Muscle layer of colon (tissue), 2 donors: ENCODE measurements around the gene KRTAP9-9.
"Not testable (repeated sequence)": the region's sequence is repeated elsewhere in the genome, so short reads cannot be mapped to it uniquely, and the experiment has no call there.

Experiments
- H3K27ac ChIP-seq: one replicate; pipeline ENCODE4 v1.7.0; 2013; ENCODE audit warnings: low read depth, mild to moderate bottlenecking, low read length, moderate library complexity
- H3K27me3 ChIP-seq, 2 donors: one replicate each; pipeline ENCODE4 v1.7.0; 2013; ENCODE audit warnings: low read length in 2 of 2, mild to moderate bottlenecking in 2 of 2; ENCODE audit not compliant: insufficient read depth in 2 of 2, control insufficient read depth in 1 of 2
- H3K36me3 ChIP-seq: one replicate; pipeline ENCODE4 v1.7.0; 2013; ENCODE audit warnings: mild to moderate bottlenecking, low read length; ENCODE audit not compliant: insufficient read depth
- H3K4me1 ChIP-seq: one replicate; pipeline ENCODE4 v1.7.0; 2013; ENCODE audit warnings: mild to moderate bottlenecking, low read length; ENCODE audit not compliant: insufficient read depth
- H3K4me3 ChIP-seq, 2 donors: one replicate each; pipeline ENCODE4 v1.7.0; 2013; ENCODE audit warnings: low read length in 2 of 2, low read depth in 1 of 2, mild to moderate bottlenecking in 1 of 2, moderate library complexity in 1 of 2
- H3K9ac ChIP-seq: one replicate; pipeline ENCODE4 v1.7.0; 2013; ENCODE audit warnings: low read length
- H3K9me3 ChIP-seq: one replicate; pipeline ENCODE4 v1.7.0; 2013; ENCODE audit warnings: mild to moderate bottlenecking, low read length
- donor health status: abdominal sarcoma.
- donor health status: Adenocarcinoma of cecum.

The KRTAP9-9 gene

DNA sequence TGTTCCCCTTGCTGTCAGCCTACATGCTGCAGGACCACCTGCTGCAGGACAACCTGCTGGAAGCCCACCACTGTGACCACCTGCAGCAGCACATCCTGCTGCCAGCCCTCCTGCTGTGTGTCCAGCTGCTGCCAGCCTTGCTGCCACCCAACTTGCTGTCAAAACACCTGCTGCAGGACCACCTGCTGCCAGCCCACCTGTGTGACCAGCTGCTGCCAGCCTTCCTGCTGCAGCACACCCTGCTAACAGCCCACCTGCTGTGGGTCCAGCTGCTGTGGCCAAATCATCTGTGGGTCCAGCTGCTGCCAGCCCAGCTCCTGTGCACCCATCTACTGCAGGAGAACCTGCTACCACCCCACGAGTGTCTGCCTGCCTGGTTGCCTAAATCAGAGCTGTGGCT, 16.1 kb downstream of the KRTAP9-9 start:
- H3K27ac ChIP-seq, H3K4me3 ChIP-seq, H3K4me1 ChIP-seq, H3K9me3 ChIP-seq, H3K9ac ChIP-seq, H3K27me3 ChIP-seq, H3K36me3 ChIP-seq: not testable (repeated sequence)

DNA sequence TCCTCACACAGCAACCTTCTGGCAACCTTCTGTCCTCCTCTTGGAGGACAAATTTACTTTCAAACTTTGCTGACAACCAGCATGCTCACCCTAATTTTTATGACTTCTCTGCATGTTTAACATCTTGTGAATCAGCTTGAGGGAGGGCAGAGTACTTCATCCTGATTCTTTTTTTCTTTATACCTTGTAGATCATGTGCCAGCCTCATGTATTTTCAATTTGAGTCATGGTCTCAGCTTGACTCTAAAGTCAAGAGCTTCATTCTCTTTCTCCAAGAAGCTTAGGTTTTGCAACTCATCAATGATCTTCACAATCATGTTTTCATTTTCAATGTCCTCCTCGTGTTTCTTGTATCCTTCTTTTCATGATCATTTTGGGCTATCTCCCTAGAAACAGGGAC, 16.7 kb downstream of the KRTAP9-9 start:
- Histone ChIP-seq H3K9me3 (no peaks in the 10 kb centered on the region), H3K36me3 (no peaks in the 10 kb centered on the region), H3K4me1 (no peaks in the 10 kb centered on the region), H3K9ac (no peak overlapping the region), H3K4me3 (no peak overlapping the region), H3K27me3 (no peaks in the 10 kb centered on the region), H3K27ac (no peak overlapping the region)

DNA sequence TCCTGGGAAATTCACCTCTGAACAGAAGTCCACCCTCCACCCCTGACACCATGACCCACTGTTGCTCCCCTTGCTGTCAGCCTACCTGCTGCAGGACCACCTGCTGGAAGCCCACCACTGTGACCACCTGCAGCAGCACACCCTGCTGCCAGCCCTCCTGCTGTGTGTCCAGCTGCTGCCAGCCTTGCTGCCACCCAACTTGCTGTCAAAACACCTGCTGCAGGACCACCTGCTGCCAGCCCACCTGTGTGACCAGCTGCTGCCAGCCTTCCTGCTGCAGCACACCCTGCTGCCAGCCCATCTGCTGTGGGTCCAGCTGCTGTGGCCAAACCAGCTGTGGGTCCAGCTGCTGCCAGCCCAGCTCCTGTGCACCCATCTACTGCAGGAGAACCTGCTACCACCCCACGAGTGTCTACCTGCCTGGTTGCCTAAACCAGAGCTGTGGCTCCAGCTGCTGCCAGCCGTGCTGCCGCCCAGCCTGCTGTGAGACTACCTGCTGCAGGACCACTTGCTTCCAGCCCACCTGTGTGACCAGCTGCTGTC, 20.5 kb downstream of the KRTAP9-9 start, which contains the start of gene KRTAP9-7:
Gene KRTAP9-7 (plus strand): TSS at position 51 of the 543 bp plus-strand sequence. CDS start 0 bp downstream, at position 51.
- not testable (repeated sequence) for H3K9me3 ChIP-seq, H3K27me3 ChIP-seq, H3K27ac ChIP-seq, H3K9ac ChIP-seq, H3K36me3 ChIP-seq, H3K4me1 ChIP-seq, H3K4me3 ChIP-seq

DNA sequence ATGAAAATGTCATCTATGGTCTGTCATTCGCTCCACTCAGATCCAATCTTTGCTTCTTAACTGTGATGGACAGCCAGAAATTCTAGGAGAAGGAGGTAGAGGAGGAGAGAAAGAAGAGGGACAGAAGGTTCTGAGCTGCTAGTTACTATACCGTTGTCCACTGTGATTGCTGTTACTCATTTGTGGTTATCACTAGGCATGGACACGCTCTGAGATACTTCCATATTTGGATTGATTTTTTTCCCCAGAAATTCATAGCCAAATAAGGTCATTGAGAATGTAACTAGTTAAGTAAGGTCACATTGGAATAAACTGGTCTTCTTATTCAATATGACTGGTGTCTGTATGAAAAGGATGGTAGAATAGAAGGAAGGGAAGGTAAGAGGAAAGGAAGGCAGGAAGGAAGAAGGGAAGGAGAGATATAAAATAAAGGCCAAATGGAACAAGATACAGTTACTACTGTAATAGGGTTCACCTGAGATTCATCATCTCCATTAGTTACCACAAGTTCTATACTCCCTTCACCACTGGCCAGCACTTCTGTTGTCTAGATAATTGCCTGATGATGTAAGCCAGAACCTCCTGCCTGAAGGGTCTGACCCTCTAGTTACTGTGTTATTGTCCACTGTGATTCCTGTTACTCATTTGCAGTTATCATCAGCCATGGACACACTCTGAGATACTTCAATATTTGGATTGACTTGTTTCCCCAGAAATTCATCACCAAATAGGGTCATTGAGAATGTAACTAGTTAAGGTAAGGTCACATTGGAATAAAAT, 23.2 kb downstream of the KRTAP9-9 start:
- Histone ChIP-seq H3K4me3 (no peak overlapping the region), H3K9ac (no peak overlapping the region)

DNA sequence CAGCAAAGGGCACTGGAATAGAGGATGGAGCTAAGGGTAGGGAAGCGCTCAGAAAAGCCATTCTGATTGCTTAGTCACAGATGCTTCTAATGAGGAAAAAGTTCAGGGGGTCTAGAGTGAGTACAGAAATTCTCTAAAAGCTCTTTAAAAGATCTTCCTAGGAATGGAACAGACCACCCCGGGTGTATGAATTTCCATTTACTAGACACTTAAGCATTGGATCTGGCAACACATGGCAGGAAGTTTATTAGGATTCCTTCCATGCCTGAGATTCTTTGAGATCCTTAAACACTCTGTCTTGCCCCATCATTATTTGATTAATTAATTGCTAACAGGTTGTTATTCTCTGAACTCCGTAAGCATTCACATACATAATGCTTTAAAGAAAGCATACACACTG, 28.9 kb downstream of the KRTAP9-9 start:
- H3K4me3 ChIP-seq: no peak overlapping the region
- no peaks in the 10 kb centered on the region for H3K27me3 ChIP-seq
- no peak overlapping the region for H3K27ac ChIP-seq
- H3K36me3 ChIP-seq: no peaks in the 10 kb centered on the region
- no peaks in the 10 kb centered on the region for H3K9me3 ChIP-seq
- no peak overlapping the region for H3K9ac ChIP-seq
- H3K4me1 ChIP-seq: no peaks in the 10 kb centered on the region

More for the DNA sequence above, 23.2 kb downstream of the KRTAP9-9 start:
- Histone ChIP-seq H3K9me3 (no peaks in the 10 kb centered on the region), H3K4me1 (no peaks in the 10 kb centered on the region), H3K36me3 (no peaks in the 10 kb centered on the region), H3K27me3 (no peaks in the 10 kb centered on the region), H3K27ac (no peak overlapping the region)

DNA sequence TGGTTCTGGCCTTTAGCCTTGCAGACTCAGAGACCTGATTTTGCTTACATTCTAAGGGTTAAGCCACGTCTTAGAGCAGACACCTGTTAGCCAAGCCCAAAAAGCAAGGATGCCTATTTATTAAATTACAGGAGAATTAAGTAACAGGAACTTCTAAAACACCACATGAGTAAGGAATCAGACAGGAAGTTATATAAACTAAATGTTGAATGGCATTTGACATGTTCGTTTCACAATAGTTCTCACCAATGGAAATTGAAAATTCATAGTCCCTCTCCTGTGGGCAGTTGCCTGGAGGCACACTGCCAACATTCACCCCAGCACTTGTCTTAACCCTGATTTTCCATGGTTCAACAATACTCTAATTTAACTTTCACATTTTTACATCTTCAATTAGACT, 29.4 kb downstream of the KRTAP9-9 start:
- no peaks in the 10 kb centered on the region for H3K36me3 ChIP-seq
- H3K27ac ChIP-seq: no peak overlapping the region
- no peaks in the 10 kb centered on the region for H3K9me3 ChIP-seq
- no peaks in the 10 kb centered on the region for H3K27me3 ChIP-seq
- H3K4me1 ChIP-seq: no peaks in the 10 kb centered on the region
- H3K9ac ChIP-seq: no peak overlapping the region
- H3K4me3 ChIP-seq: no peak overlapping the region

DNA sequence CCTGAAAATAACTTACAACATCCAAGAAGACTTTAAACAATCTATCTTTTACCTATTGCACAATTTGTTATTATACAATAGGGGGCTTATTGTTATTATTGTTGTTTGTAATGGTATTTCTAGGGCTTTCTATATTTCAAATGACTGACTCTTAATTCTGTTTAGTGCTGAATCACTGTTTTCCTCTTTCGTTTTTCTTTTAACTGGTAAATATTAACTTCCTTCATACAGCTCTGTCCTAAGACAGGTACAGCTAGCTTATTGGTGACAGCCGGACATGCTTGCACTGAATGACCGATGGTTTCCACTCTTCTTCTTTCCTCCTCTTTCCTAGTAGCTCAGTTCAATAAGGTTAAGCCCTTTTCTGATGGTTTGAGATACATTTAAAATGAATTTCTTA, 31.9 kb downstream of the KRTAP9-9 start:
- Histone ChIP-seq H3K9ac (no peak overlapping the region), H3K9me3 (no peaks in the 10 kb centered on the region), H3K36me3 (no peaks in the 10 kb centered on the region), H3K27me3 (no peaks in the 10 kb centered on the region), H3K4me3 (no peak overlapping the region), H3K27ac (no peak overlapping the region), H3K4me1 (no peaks in the 10 kb centered on the region)

DNA sequence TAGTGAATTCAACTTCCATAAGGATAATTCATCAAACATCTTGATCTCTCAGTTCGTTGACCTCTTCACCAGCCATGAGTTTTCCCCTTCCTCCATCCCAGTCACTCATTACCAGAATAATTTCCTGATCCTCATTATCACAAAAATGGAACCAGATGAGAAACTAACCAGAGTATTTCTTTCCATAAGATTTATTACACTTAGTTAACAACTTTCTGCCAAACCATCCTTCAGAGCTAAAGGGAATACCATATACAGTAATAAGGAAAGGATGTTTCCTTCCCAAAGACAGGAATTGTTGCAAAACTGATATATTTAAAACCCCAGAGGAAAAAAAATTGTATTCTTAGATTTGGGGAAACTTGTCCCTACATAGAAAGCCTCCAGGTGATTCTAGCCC, 38.8 kb downstream of the KRTAP9-9 start:
- Histone ChIP-seq H3K9me3 (no peaks in the 10 kb centered on the region), H3K27ac (no peak overlapping the region), H3K36me3 (no peaks in the 10 kb centered on the region), H3K27me3 (no peaks in the 10 kb centered on the region), H3K4me1 (no peaks in the 10 kb centered on the region), H3K4me3 (no peak overlapping the region), H3K9ac (no peak overlapping the region)

DNA sequence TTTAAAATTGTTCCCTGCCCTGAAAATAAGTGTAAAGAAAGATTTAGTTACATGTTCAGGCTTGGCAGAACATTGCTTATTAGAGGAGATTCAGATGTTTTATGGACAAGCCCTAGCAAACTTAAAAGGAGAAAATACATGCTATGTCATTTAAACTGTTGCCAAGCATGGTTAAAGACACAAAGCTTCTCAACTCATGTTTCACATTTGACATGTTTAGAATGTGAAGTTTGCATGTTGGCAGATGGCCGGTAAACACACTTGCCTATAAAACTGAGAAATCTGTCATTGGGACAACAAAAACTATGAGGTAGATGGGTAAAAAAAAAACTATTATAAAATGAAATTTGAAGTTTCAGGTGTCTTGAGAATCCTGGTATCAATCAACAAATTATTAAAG, 41.7 kb downstream of the KRTAP9-9 start:
- Histone ChIP-seq H3K4me1 (no peaks in the 10 kb centered on the region), H3K36me3 (no peaks in the 10 kb centered on the region), H3K9me3 (no peaks in the 10 kb centered on the region), H3K9ac (no peak overlapping the region), H3K4me3 (no peak overlapping the region), H3K27me3 (no peaks in the 10 kb centered on the region), H3K27ac (no peak overlapping the region)

DNA sequence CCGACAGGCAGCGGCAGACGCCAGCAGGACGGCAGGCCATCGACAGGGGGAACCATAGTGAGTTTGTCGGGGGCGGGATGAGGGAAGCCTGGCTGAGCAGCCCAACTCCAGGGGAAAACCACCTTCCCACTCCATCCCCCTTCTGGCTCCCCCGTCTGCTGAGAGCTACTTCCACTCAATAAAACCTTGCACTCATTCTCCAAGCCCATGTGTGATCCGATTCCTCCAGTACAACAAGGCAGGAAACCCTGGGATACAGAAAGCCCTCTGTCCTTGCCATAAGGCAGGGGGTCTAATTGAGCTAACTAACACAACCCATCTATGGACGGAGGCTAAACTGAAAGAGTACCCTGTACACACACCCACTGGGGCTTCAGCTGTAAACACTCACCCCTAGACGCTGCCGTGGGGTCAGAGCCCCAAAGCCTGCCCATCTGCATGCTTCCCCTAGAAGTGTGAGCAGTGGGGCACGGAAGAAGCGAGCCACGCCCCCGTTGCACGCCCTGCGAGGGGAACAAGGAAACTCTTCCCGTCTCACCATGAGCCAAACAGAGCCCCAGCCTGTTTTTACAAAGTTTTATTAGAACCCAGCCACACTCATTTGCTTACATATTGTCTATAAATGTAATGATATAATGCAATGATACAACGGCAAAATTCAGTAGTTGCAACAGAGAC, 43.4 kb downstream of the KRTAP9-9 start:
- Histone ChIP-seq H3K27ac (no peak overlapping the region), H3K36me3 (no peaks in the 10 kb centered on the region), H3K4me3 (no peak overlapping the region), H3K9ac (no peak overlapping the region), H3K4me1 (no peaks in the 10 kb centered on the region), H3K27me3 (no peaks in the 10 kb centered on the region), H3K9me3 (no peaks in the 10 kb centered on the region)

DNA sequence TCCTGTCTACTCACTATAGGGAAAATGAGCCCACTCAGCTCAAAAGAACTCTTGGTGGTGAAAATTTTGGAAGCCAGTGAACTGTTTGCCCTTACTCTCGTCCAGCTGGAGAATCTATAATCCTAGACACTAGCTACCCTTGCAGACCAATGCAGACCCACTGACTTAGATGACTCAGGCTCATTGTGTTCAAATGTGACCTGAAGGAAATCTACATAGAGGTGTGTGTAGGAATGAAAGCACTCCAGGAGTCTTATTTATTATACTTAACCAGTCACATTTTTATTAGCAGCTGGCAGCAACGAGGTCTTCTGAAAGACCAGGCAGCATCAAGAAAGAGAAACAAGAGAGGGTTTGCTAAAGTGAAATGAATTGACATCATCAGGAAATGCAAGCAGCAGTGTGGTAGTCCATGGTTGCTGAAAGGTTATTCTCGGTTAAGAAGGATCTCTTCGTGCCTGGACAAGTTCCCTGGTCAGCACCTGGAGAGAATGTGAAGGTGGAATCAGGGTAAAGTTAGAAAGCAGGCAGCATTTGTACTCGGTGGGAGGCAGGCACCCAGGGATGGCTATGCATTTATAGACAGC, 46.1 kb downstream of the KRTAP9-9 start:
- Histone ChIP-seq H3K27me3 (no peaks in the 10 kb centered on the region), H3K9me3 (no peaks in the 10 kb centered on the region), H3K27ac (no peak overlapping the region), H3K4me1 (no peaks in the 10 kb centered on the region), H3K9ac (no peak overlapping the region), H3K36me3 (no peaks in the 10 kb centered on the region), H3K4me3 (no peak overlapping the region)
